ENCODE measurements around the gene ZCCHC12. TPM values are rescaled to one million over a fixed set of nuclear protein-coding genes. Genes with fewer than 3 reads are reported as not detected.

The ZCCHC12 gene
- total RNA-seq, 2 donors from 2014 or later: not detected

DNA sequence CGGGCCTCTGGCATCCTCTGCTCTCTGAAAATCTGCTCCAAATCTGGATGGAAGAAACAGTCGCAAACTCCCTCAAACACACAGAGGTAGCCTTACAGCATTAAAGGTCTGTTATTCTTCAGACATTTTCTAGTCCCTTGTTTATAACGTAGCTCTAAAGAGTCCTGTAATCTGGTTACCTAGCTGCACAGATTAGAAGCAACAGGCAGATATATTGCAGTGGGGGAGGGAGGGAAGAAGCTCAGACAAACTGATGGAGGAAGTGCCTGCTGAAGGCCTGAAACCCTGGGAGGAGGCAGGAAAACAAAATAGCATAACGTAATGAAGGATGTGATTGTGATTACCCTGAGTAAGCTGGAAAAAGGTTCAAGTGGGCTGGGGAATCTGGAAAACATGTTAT, 39.4 kb downstream of the ZCCHC12 start:
- ATAC-seq (no peak), DNase-seq (no peak)
- intact Hi-C loops (cut with DNase I): no loop called here

DNA sequence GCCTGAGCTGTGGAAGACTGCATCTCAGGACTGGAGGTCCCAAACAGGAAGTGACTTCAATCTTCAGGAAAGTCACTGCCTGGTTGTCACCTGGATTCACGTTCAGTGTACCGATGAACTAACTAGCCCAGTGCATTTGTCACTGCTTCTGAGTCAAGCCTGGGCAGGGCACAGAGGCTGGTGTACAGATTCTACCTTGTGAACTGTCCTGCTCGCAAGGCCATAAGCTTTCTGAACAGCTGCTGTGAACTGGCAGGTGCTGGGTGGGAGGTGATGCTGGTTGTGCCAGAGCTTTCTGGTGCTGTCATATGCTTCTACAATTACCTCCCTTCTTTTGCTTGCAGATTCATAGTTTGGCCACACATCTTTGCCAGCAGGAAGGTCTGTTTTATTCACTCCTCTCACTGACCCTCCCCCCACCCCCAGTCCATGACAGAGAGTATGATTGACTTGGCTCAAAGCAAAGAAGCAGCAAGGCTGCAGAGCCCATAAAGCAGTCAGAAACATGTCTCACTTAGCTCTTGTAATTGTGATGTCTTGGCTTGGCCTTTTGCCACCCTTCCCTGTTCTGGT, 40.5 kb downstream of the ZCCHC12 start:
- ATAC-seq (no peak), DNase-seq (no peak)
- intact Hi-C loops (cut with DNase I): no loop called here

DNA sequence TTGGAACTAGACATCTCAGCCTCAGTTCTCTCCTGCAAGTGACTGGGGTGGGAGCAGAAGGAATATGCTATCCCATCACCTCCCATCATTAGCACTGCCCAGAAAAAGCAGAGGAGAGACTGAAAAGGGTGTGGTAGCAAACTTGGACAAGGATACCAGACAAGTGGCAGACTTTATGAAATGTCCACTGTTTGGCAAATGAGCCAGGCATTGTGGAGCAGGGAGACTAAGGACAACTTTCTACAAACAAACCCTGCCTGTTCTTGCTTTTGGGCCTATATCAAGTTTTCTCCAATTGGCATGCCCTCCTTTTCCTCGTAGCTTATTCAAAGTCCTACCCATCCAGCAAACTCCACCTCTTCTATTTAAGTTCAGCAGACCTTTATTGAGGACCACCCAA, 41.6 kb downstream of the ZCCHC12 start:
- intact Hi-C loops (cut with DNase I): no loop called here
- DNase-seq: no peak
- ATAC-seq: no peak

GRCh38 chrX:118867251-118867650, 43.6 kb downstream of the ZCCHC12 start:
- no peak for ATAC-seq
- intact Hi-C loops (cut with DNase I): no loop called here
- DNase-seq: no peak

DNA sequence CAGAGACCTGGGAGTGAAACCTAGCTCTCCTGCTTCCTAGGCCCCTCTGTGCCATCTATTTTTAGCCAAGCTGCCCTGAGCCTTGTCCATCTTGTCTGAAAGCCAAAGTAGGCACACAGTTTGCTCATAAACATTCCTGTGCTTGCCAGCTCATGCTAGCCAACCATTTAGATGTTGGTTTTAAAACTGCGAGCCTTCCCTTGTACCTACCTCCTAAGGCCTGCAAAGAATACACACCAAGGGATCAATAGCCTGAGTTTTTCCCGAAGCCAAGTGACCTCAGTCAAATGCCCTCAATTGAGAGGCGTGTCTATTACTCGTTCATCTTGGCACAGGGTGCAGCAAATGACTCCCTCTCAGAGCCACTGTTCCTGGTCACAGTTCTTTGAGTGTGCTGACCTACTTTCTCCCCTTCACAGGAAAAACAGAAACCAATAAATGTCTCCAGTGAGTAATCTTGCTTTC, 48.5 kb downstream of the ZCCHC12 start:
- intact Hi-C loops (cut with DNase I): loop anchor here in 1 of 2 donors (2.0 kb wide), 1 partner anchor 105 kb away; no protein-coding TSS in a partner anchor
- ATAC-seq: peak; percentile 87 to 92
- DNase-seq: no peak

Other genes with a start within 250 kb of the ZCCHC12 start
- 10 to 100 TPM; 27.5 to 33.5 TPM for gene IL13RA1, start 96.2 kb upstream of the ZCCHC12 start, total RNA-seq
- gene LONRF3, start 150.8 kb downstream of the ZCCHC12 start, total RNA-seq: 1 to 10 TPM; 3.9 to 5.5 TPM
- gene CT47C1, start 249.2 kb downstream of the ZCCHC12 start, total RNA-seq: not detected